Neural cell (in vitro differentiated cells): ENCODE measurements around the gene CLSTN3.

ENCODE experiments used
- CTCF ChIP-seq: fragments of 450-650 bp; IDR thresholded peaks from 2 replicates; pipeline ENCODE4 v1.5.1; 2014; ENCODE audit warnings: antibody characterized with exemption, mild to moderate bottlenecking, moderate library complexity; ENCODE audit not compliant: poor library complexity, severe bottlenecking
- EZH2 ChIP-seq: fragments of 200-600, 300-800 bp; shearing (Covaris generic), sonication (generic); IDR thresholded peaks from 2 replicates; pipeline ENCODE4 v1.6.1; 2014; ENCODE audit warnings: antibody characterized with exemption, low read length, borderline replicate concordance, mild to moderate bottlenecking; ENCODE audit not compliant: insufficient read depth, poor library complexity, severe bottlenecking
- POLR2AphosphoS5 ChIP-seq: IDR thresholded peaks from 2 replicates; pipeline ENCODE4 v1.6.1; 2012
- REST ChIP-seq: IDR thresholded peaks from 2 replicates; pipeline ENCODE4 v1.6.1; 2012; ENCODE audit warnings: borderline replicate concordance
- SMC3 ChIP-seq: fragments of 450-650 bp; conservative IDR thresholded peaks from 2 replicates; pipeline ENCODE4 v1.6.1; 2014; ENCODE audit warnings: antibody characterized with exemption, mild to moderate bottlenecking, moderate library complexity; ENCODE audit not compliant: poor library complexity

- no peak for TF ChIP-seq CTCF
- no peak for TF ChIP-seq SMC3
- TF ChIP-seq EZH2 = no peak
- TF ChIP-seq POLR2AphosphoS5 = no peak
- no peak for TF ChIP-seq REST
These were observed 33.9 kb upstream of the CLSTN3 start for GRCh38 chr12:7096006-7096932.
